ENCODE data around the gene LCE3A.

Gene LCE3A

GRCh38 chr1:152623203-152623844, 421 bp upstream of the LCE3A start:
- TF ChIP-seq CTCF (conservative IDR thresholded peaks at IDR 0.05; ENCODE audit: low read depth, low read length), result no peak
- DNase-seq (ENCODE audit: low read depth), result no peak
- H3K4me3 ChIP-seq (ENCODE audit: low read length), result no peak overlapping the region

- DNase-seq (ENCODE audit: low read depth), result no peak
- TF ChIP-seq CTCF (conservative IDR thresholded peaks at IDR 0.05; ENCODE audit: low read depth, low read length), result no peak
- no peak overlapping the region for H3K4me3 ChIP-seq (ENCODE audit: low read length)
Measured at GRCh38 chr1:152621993-152622392, 910 bp downstream of the LCE3A start.

- no peak within 1 kb of the TSS for H3K4me3 ChIP-seq (ENCODE audit: low read length)
- no peak for DNase-seq (ENCODE audit: low read depth)
- no peak for TF ChIP-seq CTCF (conservative IDR thresholded peaks at IDR 0.05; ENCODE audit: low read depth, low read length)
Measured at GRCh38 chr1:152613511-152613910, 9.4 kb downstream of the LCE3A start, which contains the start of gene LCE3B. TSS of gene LCE3B (plus strand) at chr1:152613811. CDS start at chr1:152613811, 0 bp downstream.

GRCh38 chr1:152599934-152600333, 23.0 kb downstream of the LCE3A start, which contains the start of gene LCE3C:
TSS of gene LCE3C (plus strand) at chr1:152600234. CDS start at chr1:152600732, 498 bp downstream.
- DNase-seq (ENCODE audit: low read depth), result no peak
- no peak within 1 kb of the TSS for H3K4me3 ChIP-seq (ENCODE audit: low read length)
- no peak for TF ChIP-seq CTCF (conservative IDR thresholded peaks at IDR 0.05; ENCODE audit: low read depth, low read length)

GRCh38 chr1:152596986-152597385, 25.9 kb downstream of the LCE3A start:
- no peak for DNase-seq (ENCODE audit: low read depth)
- no peak for TF ChIP-seq CTCF (conservative IDR thresholded peaks at IDR 0.05; ENCODE audit: low read depth, low read length)

GRCh38 chr1:152585586-152585985, 37.3 kb downstream of the LCE3A start:
- no peak for DNase-seq (ENCODE audit: low read depth)
- no peak overlapping the region for H3K4me3 ChIP-seq (ENCODE audit: low read length)
- no peak for TF ChIP-seq CTCF (conservative IDR thresholded peaks at IDR 0.05; ENCODE audit: low read depth, low read length)

More at GRCh38 chr1:152596986-152597385, 25.9 kb downstream of the LCE3A start:
- no peak overlapping the region for H3K4me3 ChIP-seq (ENCODE audit: low read length)

GRCh38 chr1:152582647-152583046, 40.3 kb downstream of the LCE3A start:
- TF ChIP-seq CTCF (conservative IDR thresholded peaks at IDR 0.05; ENCODE audit: low read depth, low read length), result no peak
- no peak overlapping the region for H3K4me3 ChIP-seq (ENCODE audit: low read length)
- no peak for DNase-seq (ENCODE audit: low read depth)

All from retinal pigment epithelial cell (primary cell).